HCT116 (cell line): Measurements from ENCODE around the gene CRY2. TPM values are rescaled to one million over a fixed set of nuclear protein-coding genes. Genes with fewer than 3 reads are reported as not detected.

Experiments
- ATAC-seq: fragments of 200-7000 bp; cut with Tn5 transposase; 2 replicates; pipeline ENCODE4 v1.9.1; 2020; ENCODE audit warnings: mild to moderate bottlenecking, moderate library complexity
- BruUV-seq: library from RNA; stranded (reverse); fragments of 400-500 nt; replicated peaks from 2 replicates; lab custom pipeline; 2021; lab: Mats Ljungman, UMichigan
- CTCF ChIA-PET: fragments of 300-600 bp; sonication (Branson Sonifier 250); formaldehyde crosslinking; loops from one replicate; lab custom pipeline; 2021; ENCODE audit warnings: antibody characterized with exemption; lab: Charles Lee
- POLR2A ChIA-PET: fragments of 300-600, 350-600 bp; sonication (Branson Sonifier 250); formaldehyde crosslinking; loops from one replicate; lab custom pipeline; 2021; ENCODE audit warnings: antibody characterized with exemption; lab: Charles Lee
- RAD21 ChIA-PET, 2 experiments: fragments of 300-600 bp; sonication (Branson Sonifier 250); formaldehyde crosslinking; loops; one replicate each; lab custom pipeline; 2023; ENCODE audit warnings: low total read pairs in 2 of 2; ENCODE audit not compliant: uncharacterized antibody in 2 of 2, unreplicated experiment in 2 of 2, low non-redundant PET in 1 of 2; lab: Charles Lee
- DNase-seq: peaks from one replicate; pipeline ENCODE4 v3.0.0-alpha.2; 2010; ENCODE audit warnings: low read depth, low spot score
- H2AFZ ChIP-seq: fragments of 200-600 bp; shearing (Covaris generic), sonication (generic); 2 replicates; pipeline ENCODE4 v1.6.1; 2017; ENCODE audit warnings: low read depth, mixed run types, mixed read lengths, antibody characterized with exemption, low read length; ENCODE audit not compliant: poor library complexity, severe bottlenecking
- H3K27ac ChIP-seq: 2 replicates; pipeline ENCODE4 v1.5.1; 2012; ENCODE audit warnings: low read depth, low read length
- H3K27me3 ChIP-seq: fragments of 200-600 bp; sonication (generic); 2 replicates; pipeline ENCODE4 v1.6.1; 2016; ENCODE audit warnings: mixed run types, low read length, mixed read lengths; ENCODE audit not compliant: insufficient read depth
- H3K36me3 ChIP-seq, 2 experiments: fragments of 200-500 bp in 1 of 2; fragments of 200-600 bp in 1 of 2; sonication (Bioruptor generic) in 1 of 2; sonication (generic) in 1 of 2; 2 replicates each; pipeline versions ENCODE4 v1.5.1 to v1.6.1; 2014 to 2016; ENCODE audit warnings: low read length in 2 of 2, inconsistent platforms in 1 of 2, mixed read lengths in 1 of 2, mixed run types in 1 of 2; ENCODE audit not compliant: insufficient read depth in 2 of 2, control insufficient read depth in 1 of 2
- H3K4me1 ChIP-seq, 2 experiments: fragments of 200-600 bp in 1 of 2; sonication (generic) in 1 of 2; 2 replicates each; pipeline versions ENCODE4 v1.5.1 to v1.6.1; 2012 to 2017; ENCODE audit warnings: low read length in 2 of 2, inconsistent platforms in 1 of 2, mild to moderate bottlenecking in 1 of 2, mixed read lengths in 1 of 2, mixed run types in 1 of 2, moderate library complexity in 1 of 2; ENCODE audit not compliant: insufficient read depth in 2 of 2, control insufficient read depth in 1 of 2
- H3K4me2 ChIP-seq: fragments of 200-600 bp; sonication (generic); 2 replicates; pipeline ENCODE4 v1.6.1; 2017; ENCODE audit warnings: mixed run types, low read length, mixed read lengths
- H3K4me3 ChIP-seq, 2 experiments: fragments of 200-600 bp in 1 of 2; sonication (generic) in 1 of 2; replicated peaks in 1 of 2; 2 replicates each; pipeline ENCODE4 v1.5.1; 2011 to 2016; ENCODE audit warnings: low read length in 2 of 2, control low read depth in 1 of 2, low read depth in 1 of 2, mild to moderate bottlenecking in 1 of 2, mixed read lengths in 1 of 2, mixed run types in 1 of 2
- H3K79me2 ChIP-seq: fragments of 200-600 bp; sonication (generic); 2 replicates; pipeline ENCODE4 v1.6.1; 2017; ENCODE audit warnings: mild to moderate bottlenecking, mixed run types, low read length, moderate library complexity, mixed read lengths; ENCODE audit not compliant: insufficient read depth
- H3K9ac ChIP-seq: fragments of 200-600 bp; sonication (generic); 2 replicates; pipeline ENCODE4 v1.6.1; 2016; ENCODE audit warnings: low read length, mixed read lengths
- H3K9me2 ChIP-seq: fragments of 200-600 bp; sonication (generic), shearing (Covaris generic); 2 replicates; pipeline ENCODE4 v1.6.1; 2017; ENCODE audit warnings: mixed run types, mild to moderate bottlenecking, moderate library complexity; ENCODE audit not compliant: insufficient read depth
- H3K9me3 ChIP-seq, 2 experiments: fragments of 200-500 bp in 1 of 2; fragments of 200-600 bp in 1 of 2; sonication (Bioruptor generic) in 1 of 2; sonication (generic) in 1 of 2; 2 replicates each; pipeline ENCODE4 v1.6.1; 2014 to 2017; ENCODE audit warnings: low read length in 2 of 2, mixed read lengths in 2 of 2, inconsistent platforms in 1 of 2, low read depth in 1 of 2, mild to moderate bottlenecking in 1 of 2, mixed run types in 1 of 2, moderate library complexity in 1 of 2; ENCODE audit not compliant: control insufficient read depth in 1 of 2, insufficient read depth in 1 of 2
- H4K20me1 ChIP-seq: fragments of 200-600 bp; sonication (generic), shearing (Covaris generic); 2 replicates; pipeline ENCODE4 v1.6.1; 2017; ENCODE audit warnings: mixed run types, mild to moderate bottlenecking, moderate library complexity; ENCODE audit not compliant: insufficient read depth
- EGR1 ChIP-seq: IDR thresholded peaks from 2 replicates; pipeline ENCODE4 v1.6.1; 2012; ENCODE audit warnings: low read depth
- EZH2phosphoT487 ChIP-seq: fragments of 200-600 bp; IDR thresholded peaks from 2 replicates; pipeline ENCODE4 v1.6.1; 2018; ENCODE audit warnings: antibody characterized with exemption, borderline replicate concordance
- FOSL1 ChIP-seq: IDR thresholded peaks from 2 replicates; pipeline ENCODE4 v1.6.1; 2012; ENCODE audit warnings: low read depth
- MAX ChIP-seq: IDR thresholded peaks from 2 replicates; pipeline ENCODE4 v1.6.1; 2012
- SP1 ChIP-seq: IDR thresholded peaks from 2 replicates; pipeline ENCODE4 v1.6.1; 2012; ENCODE audit warnings: low read depth
- TCF7L2 ChIP-seq: IDR thresholded peaks from 2 replicates; pipeline ENCODE4 v1.7.0; 2011; ENCODE audit warnings: borderline replicate concordance, inconsistent platforms; ENCODE audit not compliant: insufficient read depth, insufficient read length; ENCODE audit errors: extremely low read depth
- ZBTB33 ChIP-seq: IDR thresholded peaks from 2 replicates; pipeline ENCODE4 v1.6.1; 2011; ENCODE audit warnings: mild to moderate bottlenecking, low read length, moderate library complexity; ENCODE audit not compliant: insufficient replicate concordance; ENCODE audit errors: extremely low read depth
- intact Hi-C: fragments of 100-400 bp; cut with micrococcal nuclease; formaldehyde crosslinking; loops from 2 replicates; pipeline ENCODE4 v1.10.0; 2022
- total RNA-seq: library from RNA; stranded (reverse); gene quantifications from one replicate; pipeline ENCODE4 v1.2.1, GENCODE V29; 2021; ENCODE audit not compliant: unreplicated experiment

Gene CRY2
- total RNA-seq, 1 experiment from 2014 or later, result 18.0 TPM

- Histone ChIP-seq H3K9me3 (no peaks in the 10 kb centered on the region), H3K79me2 (no peaks in the 10 kb centered on the region), H3K27me3 (no peaks in the 10 kb centered on the region), H4K20me1 (no peaks in the 10 kb centered on the region), H3K36me3 (no peaks in the 10 kb centered on the region), H3K27ac (no peak overlapping the region), H3K9me2 (no peaks in the 10 kb centered on the region), H2AFZ (no peak overlapping the region), H3K4me2 (no peak overlapping the region), H3K4me1 (peaks cover 10 to 25% of the 10 kb centered on the region in 2 experiments; a peak in 3 of 4 replicates), H3K4me3 (no peak overlapping the region), H3K9ac (no peak overlapping the region)
- BruUV-seq, result no TSS peak
- ATAC-seq (no peak), DNase-seq (no peak)
- ChIA-PET RAD21 (no interaction called here), CTCF (no interaction called here), POLR2A (no interaction called here)
- intact Hi-C loops, result no loop called here
- no peak for TF ChIP-seq EGR1
- no peak for TF ChIP-seq FOSL1
- TF ChIP-seq TCF7L2, result no peak
- TF ChIP-seq ZBTB33, result no peak
- no peak for TF ChIP-seq MAX
- no peak for TF ChIP-seq SP1
- TF ChIP-seq EZH2phosphoT487, result no peak
These were observed 49.2 kb downstream of the CRY2 start for GRCh38 chr11:45896422-45896984.
